ENCODE results near the gene HLA-B.

Gene HLA-B

DNA sequence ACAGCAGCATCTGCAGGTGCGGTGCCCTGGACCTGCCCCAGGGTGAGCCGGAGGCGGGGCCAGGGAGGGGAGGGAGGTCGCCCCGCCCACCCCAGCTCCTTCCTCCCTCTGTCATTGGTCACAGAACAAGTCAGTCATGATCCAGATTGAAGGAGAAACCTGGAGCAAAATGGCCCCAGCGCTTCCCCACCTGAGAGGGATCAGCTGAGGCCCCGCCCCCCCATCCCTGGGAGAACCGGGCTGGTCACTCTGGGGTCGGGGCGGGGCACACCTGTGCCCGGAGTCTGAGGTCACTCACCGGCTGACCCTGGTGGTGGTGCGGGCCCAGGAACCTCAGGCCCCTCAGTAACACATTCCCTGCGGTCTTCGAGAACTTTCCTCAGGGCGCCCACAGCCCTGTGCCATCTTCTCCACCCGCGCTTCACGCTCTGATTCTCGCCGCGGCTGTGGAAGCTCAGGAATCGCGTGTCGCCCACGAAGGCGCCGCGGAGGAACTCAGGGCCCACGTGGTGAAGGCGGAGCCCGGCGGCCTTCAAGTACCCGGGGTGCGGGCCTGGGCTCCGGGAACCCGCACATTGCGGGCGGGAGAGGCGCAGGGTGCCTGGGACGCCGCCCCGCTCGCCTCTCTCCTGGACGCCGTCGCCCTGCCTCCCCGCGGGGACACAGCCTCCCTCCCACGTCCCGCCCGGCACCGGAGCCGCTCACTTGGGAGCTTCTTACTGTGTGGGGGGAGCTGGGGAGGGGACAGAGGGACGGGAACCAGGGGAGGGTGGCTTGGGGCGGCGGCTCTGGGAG, 48.7 kb downstream of the HLA-B start:
- TF ChIP-seq, protein P1, sequence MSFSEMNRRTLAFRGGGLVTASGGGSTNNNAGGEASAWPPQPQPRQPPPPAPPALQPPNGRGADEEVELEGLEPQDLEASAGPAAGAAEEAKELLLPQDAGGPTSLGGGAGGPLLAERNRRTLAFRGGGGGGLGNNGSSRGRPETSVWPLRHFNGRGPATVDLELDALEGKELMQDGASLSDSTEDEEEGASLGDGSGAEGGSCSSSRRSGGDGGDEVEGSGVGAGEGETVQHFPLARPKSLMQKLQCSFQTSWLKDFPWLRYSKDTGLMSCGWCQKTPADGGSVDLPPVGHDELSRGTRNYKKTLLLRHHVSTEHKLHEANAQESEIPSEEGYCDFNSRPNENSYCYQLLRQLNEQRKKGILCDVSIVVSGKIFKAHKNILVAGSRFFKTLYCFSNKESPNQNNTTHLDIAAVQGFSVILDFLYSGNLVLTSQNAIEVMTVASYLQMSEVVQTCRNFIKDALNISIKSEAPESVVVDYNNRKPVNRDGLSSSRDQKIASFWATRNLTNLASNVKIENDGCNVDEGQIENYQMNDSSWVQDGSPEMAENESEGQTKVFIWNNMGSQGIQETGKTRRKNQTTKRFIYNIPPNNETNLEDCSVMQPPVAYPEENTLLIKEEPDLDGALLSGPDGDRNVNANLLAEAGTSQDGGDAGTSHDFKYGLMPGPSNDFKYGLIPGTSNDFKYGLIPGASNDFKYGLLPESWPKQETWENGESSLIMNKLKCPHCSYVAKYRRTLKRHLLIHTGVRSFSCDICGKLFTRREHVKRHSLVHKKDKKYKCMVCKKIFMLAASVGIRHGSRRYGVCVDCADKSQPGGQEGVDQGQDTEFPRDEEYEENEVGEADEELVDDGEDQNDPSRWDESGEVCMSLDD (tag by site-specific recombination; IDR thresholded peaks at IDR 0.05) = no peak
- TF ChIP-seq KLF16 (tag by site-specific recombination; IDR thresholded peaks at IDR 0.05) (no peak), SETDB1 (IDR thresholded peaks at IDR 0.05; ENCODE audit: insufficient read length, low read length) (no peak), KLF9 (tag by site-specific recombination; IDR thresholded peaks at IDR 0.05; ENCODE audit: low read depth) (no peak), ZNF621 (tag by site-specific recombination; IDR thresholded peaks at IDR 0.05) (no peak), HOXD13 (CRISPR knock-in tag; IDR thresholded peaks at IDR 0.05; ENCODE audit: borderline replicate concordance) (no peak), BCL11B (tag by site-specific recombination; IDR thresholded peaks at IDR 0.05; ENCODE audit: low read depth) (no peak), PRDM6 (tag by site-specific recombination; IDR thresholded peaks at IDR 0.05) (no peak)
- Histone ChIP-seq H3K27ac (ENCODE audit: extremely low read depth, low read depth, low read length) (no peak overlapping the region), H3K4me1 (ENCODE audit: control insufficient read depth, insufficient read depth, low read length) (no peaks in the 10 kb centered on the region), H3K9me3 (ENCODE audit: control insufficient read depth, insufficient read depth, low read depth, low read length) (no peaks in the 10 kb centered on the region), H3K4me3 (ENCODE audit: low read depth, low read length) (no peak overlapping the region), H3K36me3 (ENCODE audit: control insufficient read depth in 2 of 2, insufficient read depth in 1 of 2, low read length in 2 of 2) (no peaks in the 10 kb centered on the region)
- ChIA-PET CTCF (no interaction called here), POLR2A (interaction anchor here (0.5 kb wide), 1 partner anchor 207 kb away, joined by 4 read pairs; no protein-coding TSS in a partner anchor)

DNA sequence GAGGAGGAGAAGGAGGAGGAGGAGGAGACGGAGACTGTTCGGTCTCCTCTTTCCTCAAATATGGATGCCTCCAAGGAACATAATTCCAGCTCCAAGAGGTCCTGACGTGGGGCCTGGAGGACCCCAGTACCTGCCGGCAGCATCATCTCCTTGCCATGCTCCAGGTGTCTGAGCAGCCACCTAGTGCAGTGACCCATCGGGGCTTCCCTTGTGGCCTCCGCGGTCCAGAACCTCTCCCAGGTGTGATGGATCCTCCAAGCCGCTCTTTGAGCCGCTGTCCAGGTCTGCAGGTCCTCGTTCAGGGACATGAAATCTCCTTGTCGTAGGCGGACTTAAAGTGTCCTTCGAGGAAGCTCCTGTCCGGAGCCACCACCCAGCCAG, 49.3 kb downstream of the HLA-B start:
- H3K9me3 ChIP-seq (ENCODE audit: control insufficient read depth, insufficient read depth, low read depth, low read length) = no peaks in the 10 kb centered on the region
- CTCF ChIA-PET = no interaction called here
- POLR2A ChIA-PET = no interaction called here
- no peak overlapping the region for H3K4me3 ChIP-seq (ENCODE audit: low read depth, low read length)
- H3K36me3 ChIP-seq (ENCODE audit: control insufficient read depth in 2 of 2, insufficient read depth in 1 of 2, low read length in 2 of 2) = no peaks in the 10 kb centered on the region
- H3K4me1 ChIP-seq (ENCODE audit: control insufficient read depth, insufficient read depth, low read length) = no peaks in the 10 kb centered on the region
- no peak overlapping the region for H3K27ac ChIP-seq (ENCODE audit: extremely low read depth, low read depth, low read length)
- TF ChIP-seq ZNF175 (tag by site-specific recombination; IDR thresholded peaks at IDR 0.05) (no peak), ZNF600 (tag by site-specific recombination; IDR thresholded peaks at IDR 0.05) (no peak), ZNF561 (tag by site-specific recombination; IDR thresholded peaks at IDR 0.05; ENCODE audit: borderline replicate concordance) (no peak), BCL11A (tag by site-specific recombination; IDR thresholded peaks at IDR 0.05; ENCODE audit: low read depth) (no peak), KLF1 (tag by site-specific recombination; IDR thresholded peaks at IDR 0.05) (no peak), WT1 (tag by site-specific recombination; IDR thresholded peaks at IDR 0.05) (no peak), PRDM1 (tag by site-specific recombination; IDR thresholded peaks at IDR 0.05) (no peak), ZNF747 (tag by site-specific recombination; IDR thresholded peaks at IDR 0.05) (no peak), ZNF23 (tag by site-specific recombination; IDR thresholded peaks at IDR 0.05; ENCODE audit: borderline replicate concordance) (no peak), ZNF146 (tag by site-specific recombination; IDR thresholded peaks at IDR 0.05) (no peak), ZNF335 (tag by site-specific recombination; conservative IDR thresholded peaks at IDR 0.05) (no peak), ZFP41 (tag by site-specific recombination; IDR thresholded peaks at IDR 0.05; ENCODE audit: borderline replicate concordance) (no peak), MYNN (tag by site-specific recombination; IDR thresholded peaks at IDR 0.05; ENCODE audit: borderline replicate concordance) (no peak), ZNF19 (tag by site-specific recombination; IDR thresholded peaks at IDR 0.05; ENCODE audit: low read depth) (no peak), ZNF624 (tag by site-specific recombination; IDR thresholded peaks at IDR 0.05) (no peak), ZNF658 (tag by site-specific recombination; IDR thresholded peaks at IDR 0.05) (no peak)
- TF ChIP-seq, protein P2, sequence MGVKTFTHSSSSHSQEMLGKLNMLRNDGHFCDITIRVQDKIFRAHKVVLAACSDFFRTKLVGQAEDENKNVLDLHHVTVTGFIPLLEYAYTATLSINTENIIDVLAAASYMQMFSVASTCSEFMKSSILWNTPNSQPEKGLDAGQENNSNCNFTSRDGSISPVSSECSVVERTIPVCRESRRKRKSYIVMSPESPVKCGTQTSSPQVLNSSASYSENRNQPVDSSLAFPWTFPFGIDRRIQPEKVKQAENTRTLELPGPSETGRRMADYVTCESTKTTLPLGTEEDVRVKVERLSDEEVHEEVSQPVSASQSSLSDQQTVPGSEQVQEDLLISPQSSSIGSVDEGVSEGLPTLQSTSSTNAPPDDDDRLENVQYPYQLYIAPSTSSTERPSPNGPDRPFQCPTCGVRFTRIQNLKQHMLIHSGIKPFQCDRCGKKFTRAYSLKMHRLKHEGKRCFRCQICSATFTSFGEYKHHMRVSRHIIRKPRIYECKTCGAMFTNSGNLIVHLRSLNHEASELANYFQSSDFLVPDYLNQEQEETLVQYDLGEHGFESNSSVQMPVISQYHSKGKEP (tag by site-specific recombination; IDR thresholded peaks at IDR 0.05) = no peak
- TF ChIP-seq, protein P3, sequence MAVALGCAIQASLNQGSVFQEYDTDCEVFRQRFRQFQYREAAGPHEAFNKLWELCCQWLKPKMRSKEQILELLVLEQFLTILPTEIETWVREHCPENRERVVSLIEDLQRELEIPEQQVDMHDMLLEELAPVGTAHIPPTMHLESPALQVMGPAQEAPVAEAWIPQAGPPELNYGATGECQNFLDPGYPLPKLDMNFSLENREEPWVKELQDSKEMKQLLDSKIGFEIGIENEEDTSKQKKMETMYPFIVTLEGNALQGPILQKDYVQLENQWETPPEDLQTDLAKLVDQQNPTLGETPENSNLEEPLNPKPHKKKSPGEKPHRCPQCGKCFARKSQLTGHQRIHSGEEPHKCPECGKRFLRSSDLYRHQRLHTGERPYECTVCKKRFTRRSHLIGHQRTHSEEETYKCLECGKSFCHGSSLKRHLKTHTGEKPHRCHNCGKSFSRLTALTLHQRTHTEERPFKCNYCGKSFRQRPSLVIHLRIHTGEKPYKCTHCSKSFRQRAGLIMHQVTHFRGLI (tag by site-specific recombination; IDR thresholded peaks at IDR 0.05) = no peak
- TF ChIP-seq, protein P4, sequence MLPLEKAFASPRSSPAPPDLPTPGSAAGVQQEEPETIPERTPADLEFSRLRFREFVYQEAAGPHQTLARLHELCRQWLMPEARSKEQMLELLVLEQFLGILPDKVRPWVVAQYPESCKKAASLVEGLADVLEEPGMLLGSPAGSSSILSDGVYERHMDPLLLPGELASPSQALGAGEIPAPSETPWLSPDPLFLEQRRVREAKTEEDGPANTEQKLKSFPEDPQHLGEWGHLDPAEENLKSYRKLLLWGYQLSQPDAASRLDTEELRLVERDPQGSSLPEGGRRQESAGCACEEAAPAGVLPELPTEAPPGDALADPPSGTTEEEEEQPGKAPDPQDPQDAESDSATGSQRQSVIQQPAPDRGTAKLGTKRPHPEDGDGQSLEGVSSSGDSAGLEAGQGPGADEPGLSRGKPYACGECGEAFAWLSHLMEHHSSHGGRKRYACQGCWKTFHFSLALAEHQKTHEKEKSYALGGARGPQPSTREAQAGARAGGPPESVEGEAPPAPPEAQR (tag by site-specific recombination; IDR thresholded peaks at IDR 0.05) = no peak

Data from HEK293 (cell line).